ENCODE measurements around the gene SLC50A1.

The SLC50A1 gene

GRCh38 chr1:155186794-155187455 is 51.3 kb downstream of the SLC50A1 start:
- no peak for DNase-seq

- no peak for DNase-seq
Observed at GRCh38 chr1:155187456-155187891, 51.8 kb downstream of the SLC50A1 start.

- no peak for DNase-seq
Observed at GRCh38 chr1:155188268-155188667, 52.6 kb downstream of the SLC50A1 start.

All from T1000 (cell line).